ENCODE results near the gene CAGE1.
"Not testable (repeated sequence)": the region's sequence is repeated elsewhere in the genome, so short reads cannot be mapped to it uniquely, and the experiment has no call there.

CAGE1 gene

DNA sequence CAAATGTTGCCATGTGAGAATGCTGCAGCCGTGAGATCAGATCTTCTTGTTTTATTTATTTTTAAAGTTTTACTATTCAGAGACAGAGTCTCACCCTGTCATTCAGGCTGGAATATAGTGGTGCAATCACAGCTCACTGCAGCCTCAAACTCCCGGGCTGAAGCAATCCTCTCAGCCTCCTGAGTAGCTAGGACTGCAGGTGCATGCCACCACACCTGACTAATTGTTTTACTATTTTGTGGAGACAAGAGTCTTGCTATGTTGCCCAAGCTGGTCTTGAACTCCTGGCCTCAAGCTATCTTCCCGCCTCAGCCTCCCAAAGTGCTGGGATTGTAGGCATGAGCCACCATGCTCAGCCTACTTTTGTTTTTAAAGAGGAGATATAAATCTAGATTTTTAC lies 54.0 kb downstream of the CAGE1 start:
- DNase-seq: no peak

DNA sequence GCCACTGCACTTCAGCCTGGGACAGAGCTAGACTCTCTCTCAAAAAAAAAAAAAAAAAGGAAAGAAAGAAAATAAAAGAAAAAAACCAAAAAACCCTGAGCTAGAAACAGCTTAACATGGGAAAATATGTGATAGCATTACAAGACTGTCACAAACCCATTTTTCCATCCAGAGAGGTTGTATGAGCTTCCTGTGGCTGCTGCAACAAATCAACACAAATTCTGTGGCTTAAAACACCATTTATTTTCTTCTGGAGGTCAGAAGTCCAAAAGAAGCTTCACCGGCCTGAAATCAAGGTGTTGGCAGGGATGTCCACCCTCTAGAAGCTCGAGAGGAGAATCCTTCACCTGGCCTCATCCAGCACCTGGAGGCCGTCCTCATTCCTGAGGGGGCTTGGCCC lies 54.9 kb downstream of the CAGE1 start:
- DNase-seq: no peak

DNA sequence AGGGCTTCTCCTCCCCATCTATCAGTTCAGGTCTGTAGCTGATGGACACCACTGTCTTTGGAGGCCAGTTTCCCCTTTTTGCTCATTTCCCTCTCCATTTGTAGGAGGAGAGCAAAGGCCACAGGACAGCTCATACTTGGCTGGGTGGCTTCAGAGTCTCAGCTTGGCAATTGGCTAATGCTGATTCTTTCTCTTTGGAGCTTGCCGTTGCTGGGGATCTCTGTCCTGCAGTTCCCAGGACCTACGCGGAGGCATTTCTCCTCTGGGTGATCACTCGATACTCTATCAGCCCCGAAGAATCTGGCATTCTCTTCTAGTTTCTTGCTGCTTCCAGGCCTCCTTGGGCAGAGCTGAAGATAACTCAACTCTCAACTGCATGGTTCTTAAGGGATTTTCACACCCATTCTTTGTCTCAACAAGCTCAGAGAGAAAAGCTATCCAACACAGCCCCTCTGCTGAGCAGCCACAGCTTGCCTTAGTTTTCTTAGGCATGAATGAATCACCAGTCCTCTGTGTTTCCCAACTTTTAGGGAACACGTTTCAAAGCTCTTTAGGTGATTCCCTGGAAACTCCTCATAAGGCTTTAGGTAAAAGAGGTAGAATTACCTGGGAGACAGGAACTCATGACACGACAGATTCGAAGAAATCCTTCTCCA lies 57.3 kb downstream of the CAGE1 start:
- DNase-seq: no peak

DNA sequence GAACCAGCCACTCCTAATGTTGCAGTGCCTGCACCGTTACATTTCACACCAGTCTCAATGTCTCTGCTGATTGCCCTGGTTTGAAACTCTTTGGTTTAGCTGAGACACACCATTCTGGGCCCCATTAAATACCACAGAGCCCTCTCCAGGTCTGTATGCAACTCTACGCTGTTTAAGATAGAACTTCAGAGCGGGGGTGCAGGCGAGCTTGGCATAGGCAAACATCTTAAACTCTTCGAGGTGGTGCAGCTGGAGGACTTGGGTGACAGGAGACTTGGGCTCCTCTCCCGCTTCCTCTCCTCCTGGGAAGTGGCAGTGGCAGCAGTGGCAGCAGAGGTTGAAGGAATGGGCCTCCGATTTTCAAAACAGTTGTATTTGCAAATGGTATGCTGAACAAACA lies 58.1 kb downstream of the CAGE1 start:
- DNase-seq: no peak

DNA sequence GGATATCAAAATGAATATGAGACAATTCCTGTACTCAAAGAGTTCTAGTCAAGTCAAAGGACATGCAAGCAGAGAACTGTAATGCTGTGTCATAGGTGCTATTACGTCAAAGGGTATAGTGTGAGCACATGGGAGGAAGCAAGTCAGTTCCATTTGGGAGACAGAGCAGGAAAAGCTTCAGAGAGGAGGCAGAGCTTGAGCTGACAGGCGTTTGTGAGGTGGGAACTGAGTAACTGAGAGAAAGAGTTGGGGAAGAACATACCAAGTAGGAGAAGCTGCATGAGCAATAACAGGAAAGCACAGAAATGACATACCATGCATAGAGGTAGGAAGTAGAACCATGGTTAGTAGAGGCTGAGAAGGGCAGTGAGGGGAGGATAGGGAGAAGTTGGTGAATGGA lies 61.3 kb downstream of the CAGE1 start:
- no peak for DNase-seq

DNA sequence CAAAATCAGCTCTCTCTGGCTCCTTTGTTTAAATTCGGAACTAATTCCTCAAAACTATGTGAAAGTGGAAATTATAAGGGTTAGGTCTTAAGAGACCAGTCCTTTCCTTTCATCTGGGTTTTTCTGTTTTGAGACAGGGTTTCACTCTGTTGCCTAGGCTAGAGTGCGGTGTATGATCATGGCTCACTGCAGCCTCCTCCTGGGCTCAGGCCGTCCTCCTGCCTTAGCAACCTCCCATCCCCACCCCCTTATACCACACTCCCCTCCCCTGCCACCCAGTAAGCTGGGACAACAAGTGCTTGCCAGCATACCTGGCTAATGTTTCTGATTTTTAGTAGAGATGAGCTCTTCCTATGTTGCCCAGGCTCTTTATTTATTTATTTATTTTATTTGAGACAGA lies 63.8 kb downstream of the CAGE1 start:
- DNase-seq: no peak

DNA sequence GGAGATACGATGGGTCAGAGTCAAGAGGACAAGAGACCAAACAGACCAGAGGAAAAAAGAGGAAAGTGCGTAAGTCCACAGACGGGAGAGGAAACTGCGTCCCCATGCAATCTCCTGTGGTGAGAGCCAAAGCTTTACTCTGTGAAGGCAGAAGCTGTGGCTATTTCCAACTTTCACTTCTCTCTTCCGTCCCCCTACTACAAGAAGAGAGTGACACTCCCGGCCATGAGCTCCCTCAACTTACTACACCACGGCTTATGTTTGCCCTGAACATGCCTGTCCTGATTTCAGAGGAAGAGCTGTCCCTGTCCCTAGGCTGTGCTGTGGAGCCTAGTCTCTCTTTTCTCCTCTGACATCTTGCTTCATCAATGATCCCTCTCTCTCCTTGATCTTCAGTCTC lies 65.0 kb downstream of the CAGE1 start:
- no peak for DNase-seq

DNA sequence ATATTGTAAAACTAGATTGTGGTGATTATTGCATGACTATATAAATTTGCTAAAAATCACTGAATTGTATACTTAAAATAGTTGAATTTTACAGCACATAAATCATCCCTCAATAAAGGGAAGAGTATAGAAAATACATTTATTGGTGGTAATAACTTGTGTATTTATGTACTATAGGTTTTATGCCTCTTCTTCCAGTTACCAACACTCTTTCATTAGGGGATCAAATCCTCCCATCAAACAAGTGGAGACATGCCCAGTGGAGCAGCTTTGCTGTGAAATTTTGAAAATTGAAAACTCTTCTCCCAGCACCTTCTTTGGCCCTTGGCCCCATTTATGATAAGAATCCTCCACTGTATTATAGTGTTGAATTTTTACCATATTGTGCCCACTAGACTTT lies 66.5 kb downstream of the CAGE1 start:
- no peak for DNase-seq

DNA sequence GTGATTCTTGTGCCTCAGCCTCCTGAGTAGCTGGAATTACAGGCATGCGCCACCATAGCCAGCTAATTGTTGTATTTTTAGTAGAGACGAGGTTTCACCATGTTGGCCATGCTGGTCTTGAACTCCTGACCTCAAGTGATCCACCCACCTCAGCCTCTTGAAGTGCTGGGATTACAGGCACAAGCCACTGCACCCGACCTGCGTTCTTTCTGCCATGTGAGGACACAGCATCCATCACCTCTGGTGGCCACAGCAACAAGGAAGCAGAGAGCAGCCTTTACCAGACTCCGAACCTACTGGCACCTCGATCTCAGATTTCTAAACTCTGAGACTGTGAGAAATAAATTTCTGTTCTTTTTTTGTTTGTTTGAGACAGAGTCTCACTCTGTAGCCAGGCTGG lies 67.7 kb downstream of the CAGE1 start:
- DNase-seq: not testable (repeated sequence)

DNA sequence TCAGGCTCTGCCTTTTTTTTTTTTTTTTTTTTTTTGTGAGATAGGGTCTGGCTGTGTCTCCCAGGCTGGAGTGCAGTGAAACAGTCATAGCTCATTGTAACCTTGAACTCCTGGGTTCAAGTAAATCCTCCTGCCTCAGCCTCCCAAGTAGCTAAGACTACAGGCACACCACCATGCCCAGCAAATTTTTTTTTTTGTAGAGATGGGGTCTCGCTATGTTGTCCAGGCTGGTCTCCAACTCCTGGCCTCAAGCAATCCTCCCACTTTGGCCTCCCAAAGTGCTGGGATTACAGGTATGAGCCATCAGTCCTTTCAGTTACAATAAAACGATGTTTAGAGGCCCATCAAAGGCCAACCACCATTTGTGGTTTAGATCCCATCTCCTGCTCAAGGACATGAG lies 70.1 kb downstream of the CAGE1 start:
- not testable (repeated sequence) for DNase-seq

DNA sequence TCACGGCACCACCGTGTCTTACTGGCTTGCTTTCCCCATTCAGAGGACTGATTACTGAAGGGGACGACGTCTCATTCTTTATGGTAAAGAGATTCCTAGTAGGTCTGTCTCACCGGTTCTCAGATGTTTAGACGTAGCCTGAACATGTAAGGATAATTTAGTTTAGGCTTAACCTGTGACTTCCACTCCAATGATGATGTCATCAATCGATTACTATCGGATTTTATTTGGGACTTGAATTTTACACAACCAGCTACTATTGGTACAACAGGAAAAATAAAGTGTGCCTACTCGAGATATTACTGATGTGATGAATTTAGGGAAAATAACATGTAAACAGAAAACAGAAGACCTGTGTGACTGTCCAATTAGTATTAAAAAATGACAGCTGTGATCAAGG lies 72.0 kb downstream of the CAGE1 start:
- DNase-seq: no peak

DNA sequence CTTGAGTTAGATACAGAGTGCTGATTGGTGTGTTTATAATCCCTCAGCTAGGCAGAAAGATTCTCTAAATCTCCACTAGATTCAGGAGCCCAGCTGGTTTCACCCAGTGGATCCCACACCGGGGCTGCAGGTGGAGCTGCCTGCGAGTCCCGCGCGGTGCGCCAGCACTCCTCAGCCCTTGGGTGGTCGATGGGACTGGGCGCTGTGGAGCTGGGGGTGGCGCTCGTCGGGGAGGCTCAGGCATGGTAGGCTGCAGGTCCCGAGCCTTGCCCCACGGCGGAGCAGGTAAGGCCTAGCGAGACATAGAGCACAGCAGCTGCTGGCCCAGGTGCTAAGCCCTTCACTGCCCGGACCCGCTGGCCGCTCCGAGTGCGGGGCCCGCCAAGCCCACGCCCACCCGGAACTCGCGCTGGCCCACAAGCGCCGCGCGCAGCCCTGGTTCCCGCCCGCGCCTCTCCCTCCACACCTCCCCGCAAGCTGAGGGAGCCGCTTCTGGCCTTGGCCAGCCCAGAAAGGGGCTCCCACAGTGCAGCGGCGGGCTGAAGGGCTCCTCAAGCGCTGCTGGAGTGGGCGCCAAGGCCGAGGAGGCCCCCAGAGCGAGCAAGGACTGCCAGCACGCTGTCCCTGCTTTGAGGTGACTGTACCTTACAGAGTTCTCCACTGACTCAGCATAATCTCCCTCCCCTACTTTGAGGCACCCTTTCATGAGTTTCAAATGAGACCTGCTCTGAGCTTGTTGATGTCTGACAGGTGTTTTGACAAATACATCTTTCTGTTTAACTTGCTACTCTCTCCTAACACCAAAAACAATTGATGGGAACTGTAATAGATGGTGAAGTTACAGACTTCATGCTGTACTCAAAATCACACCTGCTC lies 72.6 kb downstream of the CAGE1 start:
- DNase-seq: no peak

DNA sequence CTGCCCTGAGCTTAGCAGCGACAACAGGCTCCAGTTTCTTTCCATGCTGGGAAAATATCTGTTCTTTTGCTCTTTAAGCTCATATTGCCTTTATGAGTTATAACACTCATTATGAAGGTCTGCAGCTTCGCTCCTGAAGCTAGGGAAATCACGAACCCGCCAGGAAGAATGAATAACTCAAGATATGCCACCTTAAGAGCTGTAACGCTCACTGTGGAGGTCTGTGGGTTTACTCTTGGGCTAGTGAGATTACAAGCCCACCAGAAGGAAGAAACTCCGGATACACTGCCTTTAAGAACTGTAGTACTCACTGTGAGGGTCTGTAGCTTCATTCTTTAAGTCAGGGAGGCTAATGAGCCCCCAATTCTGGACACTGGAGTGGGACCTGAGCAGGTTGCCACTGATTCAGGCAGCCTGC lies 73.6 kb downstream of the CAGE1 start:
- no peak for DNase-seq

DNA sequence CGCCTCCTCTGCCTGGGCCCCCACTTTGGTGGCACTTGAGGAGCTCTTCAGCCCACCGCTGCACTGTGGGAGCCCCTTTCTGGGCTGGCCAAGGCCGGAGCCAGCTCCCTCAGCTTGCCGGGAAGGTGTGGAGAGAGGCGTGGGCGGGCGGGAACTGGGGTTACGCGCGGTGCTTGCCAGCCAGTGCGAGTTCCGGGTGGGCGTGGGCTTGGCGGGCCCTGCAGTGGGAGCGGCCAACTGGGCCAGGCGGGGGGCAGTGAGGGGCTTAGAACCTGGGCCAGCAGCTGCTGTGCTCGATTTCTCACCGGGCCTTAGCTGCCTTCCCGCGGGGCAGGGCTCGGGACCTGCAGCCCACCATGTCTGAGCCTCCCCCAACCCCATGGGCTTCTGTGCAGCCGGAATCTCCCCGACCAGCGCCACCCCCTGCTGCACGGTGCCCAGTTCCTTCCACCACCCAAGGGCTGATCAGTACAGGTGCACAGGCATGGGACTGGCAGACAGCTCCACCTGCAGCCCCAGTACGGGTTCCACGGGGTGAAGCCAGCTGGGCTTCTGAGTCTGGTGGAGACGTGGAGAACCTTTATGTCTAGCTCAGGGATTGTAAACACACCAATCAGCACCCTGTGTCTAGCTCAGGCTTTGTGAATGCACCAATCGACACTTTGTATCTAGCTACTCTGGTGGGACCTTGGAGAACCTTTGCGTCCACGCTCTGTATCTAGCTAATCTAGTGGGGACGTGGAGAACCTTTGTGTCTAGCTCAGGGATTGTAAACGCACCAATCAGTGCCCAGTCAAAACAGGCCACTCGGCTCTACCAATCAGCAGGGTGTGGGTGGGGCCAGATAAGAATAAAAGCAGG lies 74.2 kb downstream of the CAGE1 start:
- not testable (repeated sequence) for DNase-seq

DNA sequence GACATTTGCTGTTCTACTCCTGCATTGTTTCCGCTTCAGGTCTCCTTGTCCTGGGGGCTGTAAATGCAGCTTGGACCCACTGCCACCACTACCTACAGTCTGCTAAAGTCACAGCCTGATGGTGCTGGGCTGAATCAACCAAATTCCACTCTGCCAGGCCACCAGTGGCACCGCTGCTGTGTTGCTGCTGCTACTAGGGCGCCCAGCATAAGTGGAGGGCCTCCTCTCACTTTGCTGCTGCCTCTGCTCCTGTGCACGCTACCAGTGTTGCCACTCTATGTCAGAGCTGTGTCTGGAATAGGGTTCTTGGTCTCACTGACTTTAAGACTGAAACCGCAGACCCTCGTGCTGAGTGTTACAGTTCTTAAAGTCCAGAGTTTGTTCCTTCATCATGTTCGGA lies 75.1 kb downstream of the CAGE1 start:
- DNase-seq: no peak

DNA sequence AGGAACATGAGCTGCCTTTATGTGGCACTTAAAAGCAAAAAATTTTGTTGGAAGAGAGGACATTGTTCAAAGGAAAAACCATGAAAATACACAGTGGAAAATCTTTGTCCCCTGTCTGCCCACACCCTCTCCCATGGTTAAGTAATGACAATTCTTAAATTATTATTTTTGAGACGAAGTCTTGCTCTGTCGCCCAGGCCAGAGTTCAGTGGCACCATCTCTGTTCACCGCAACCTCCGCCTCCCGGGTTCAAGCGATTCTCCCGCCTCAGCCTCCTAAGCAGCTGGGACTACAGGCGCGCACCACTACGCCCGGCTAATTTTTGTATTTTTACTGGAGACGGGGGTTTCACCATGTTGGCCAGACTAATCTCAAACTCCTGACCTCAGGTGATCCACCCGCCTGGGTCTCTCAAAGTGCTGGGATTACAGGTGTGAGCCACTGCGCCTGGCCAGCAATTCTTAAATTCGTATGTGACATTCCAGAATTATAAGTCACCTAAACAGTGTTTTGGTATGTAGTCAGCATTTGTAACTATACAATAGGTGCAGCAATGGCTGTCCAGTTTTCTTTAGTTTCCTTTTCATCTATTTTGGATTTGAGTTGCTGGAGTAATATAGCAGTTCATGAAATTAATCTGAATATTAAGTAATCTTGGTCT lies 75.9 kb downstream of the CAGE1 start:
- peak; percentile 30 for DNase-seq

DNA sequence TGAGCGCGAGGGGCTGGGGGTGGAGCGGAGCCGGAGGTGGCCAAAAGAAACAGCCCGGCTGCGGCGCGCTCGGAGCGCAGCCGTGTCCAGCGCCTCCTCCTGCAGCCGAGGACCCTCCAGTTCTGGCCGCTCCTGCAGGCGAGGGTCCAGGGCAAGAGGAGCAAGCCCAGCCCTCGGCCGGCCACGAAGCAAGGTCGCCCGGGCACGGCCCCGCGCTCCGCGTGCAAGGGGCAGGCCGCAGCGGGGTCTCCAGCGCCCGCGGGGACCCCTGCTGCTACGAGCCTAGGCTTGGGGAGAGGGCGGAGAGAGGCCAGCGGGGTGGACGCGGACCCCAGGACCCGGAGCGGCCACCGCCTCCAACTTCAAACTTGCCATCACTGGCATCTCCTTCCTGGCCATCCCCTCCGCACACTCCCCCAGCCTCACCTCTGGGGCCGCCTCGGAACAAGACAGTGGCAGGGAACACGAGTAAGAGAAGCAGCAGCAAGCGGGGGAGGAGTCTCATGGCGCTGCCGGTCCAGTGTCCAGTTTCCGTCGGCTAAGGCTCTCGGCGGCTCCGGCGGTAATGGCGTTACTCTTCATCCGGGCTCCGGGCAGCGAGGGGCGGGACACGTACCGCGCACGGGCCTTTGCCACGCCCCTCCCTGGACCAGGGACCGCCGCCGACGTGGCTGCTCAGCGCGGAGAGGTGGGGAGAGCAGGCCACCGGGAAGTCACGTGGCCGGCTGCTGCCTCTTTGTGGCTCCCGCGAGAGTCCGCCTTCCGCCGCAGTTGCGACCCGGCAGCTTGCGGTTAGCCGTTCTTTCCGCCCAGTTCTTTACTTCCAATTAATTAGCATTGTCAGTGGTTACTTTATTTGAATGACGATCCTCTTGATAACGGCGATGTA lies 76.7 kb downstream of the CAGE1 start, which contains the start of gene SSR1:
Gene SSR1, minus strand, starts transcription at position 584 of the 889 bp plus-strand sequence. Its CDS starts 79 bp downstream, at position 505.
- peak; percentile 99 for DNase-seq

DNA sequence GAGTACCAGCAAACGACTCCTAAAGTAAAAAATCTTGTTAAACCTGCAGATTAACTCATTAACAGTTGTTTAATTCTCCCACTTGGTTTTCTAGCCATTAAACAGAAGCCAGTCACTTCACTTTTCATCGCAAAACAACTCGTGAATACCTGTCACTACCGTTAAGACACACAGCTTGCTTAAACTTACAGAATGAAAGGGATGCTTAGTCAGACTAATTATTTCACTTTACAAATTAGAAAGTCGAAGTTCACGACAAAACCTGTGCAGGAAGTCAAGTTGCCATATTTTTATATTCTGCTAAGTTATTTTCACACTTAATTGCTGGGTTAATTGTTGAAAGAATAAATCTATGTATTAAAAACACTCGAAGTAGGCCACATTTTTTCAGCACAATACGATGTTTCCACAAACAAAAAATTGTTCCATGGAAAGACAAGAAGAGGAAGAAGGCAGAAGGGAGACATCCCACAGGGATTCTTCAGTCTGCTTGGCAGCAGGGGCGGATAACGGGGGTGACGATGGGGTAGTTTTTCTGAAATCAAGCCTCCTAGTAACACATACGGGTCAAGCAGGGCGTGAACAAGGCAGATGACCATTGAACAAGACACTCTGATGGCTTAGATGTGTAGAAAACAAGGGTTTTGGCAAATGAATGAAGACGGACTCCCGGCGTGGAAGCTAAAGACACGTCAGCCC lies 77.5 kb downstream of the CAGE1 start:
- no peak for DNase-seq

DNA sequence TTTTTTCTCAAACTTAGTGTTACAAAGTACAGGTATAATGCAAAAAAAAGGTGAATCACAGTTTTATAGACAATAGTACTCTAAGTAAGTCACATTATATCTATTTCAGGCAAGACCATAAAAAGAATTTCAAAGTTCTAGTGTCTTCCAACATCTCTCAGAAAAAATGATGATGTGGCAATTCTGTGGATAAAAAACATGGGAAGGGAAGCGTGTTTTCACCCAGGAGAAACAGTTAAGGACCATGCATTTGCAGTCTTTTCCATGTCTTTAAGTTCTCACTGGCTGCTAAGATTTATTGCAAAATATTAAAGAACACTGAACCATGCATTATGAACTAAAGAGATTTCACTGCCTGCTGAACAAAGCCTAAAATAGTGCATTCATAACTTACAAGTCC lies 78.4 kb downstream of the CAGE1 start:
- DNase-seq: no peak

DNA sequence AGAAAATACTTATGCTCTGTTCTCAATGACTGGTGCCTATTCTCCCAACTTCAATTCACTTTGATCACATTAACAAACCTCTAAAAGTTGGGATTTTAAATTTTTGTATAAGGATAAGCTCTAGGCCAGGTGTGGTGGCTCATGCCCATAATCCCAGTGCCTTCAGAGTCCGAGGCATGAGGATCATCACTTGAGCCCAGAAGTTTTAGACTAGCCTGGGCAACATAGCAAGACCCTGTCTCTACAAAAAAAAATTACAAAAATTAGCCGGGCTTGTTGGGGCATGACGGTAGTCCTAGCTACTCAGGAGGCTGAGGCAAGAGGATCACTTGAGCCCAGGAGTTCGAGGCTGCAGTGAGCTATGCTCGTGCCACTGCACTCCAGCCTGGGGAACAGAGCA lies 80.5 kb downstream of the CAGE1 start:
- no peak for DNase-seq

DNA sequence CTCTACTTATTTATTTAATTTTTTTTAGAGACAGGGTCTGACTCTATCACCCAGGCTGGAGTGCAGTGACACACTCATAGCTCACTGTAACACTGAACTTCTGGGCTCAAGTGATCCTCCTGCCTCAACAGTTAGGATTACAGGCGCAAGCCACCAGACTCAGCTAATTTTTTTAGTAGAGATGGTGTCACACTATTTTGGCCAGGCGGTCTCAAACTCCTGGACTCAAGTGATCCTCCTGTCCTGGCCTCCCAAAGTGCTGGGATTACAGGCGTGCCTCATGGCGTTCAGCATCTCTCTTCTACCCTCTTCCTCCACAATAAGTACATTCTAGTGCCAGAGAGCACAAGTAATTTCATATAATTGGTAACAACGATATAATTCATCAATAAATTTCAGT lies 82.0 kb downstream of the CAGE1 start:
- no peak for DNase-seq
